Bronchial epithelial cell (primary cell): ENCODE results near the gene ADAD2. TPM values are rescaled to one million over a fixed set of nuclear protein-coding genes. Genes with fewer than 3 reads are reported as not detected.

Source experiments
- DNase-seq: peaks from one replicate; pipeline ENCODE4 v3.0.0-alpha.2; 2010; ENCODE audit warnings: low read depth
- FAIRE-seq: peaks from 2 replicates; lab custom pipeline; 2011; peaks lifted over from hg19 to GRCh38; lab: Jason Lieb, UNC
- H3K27me3 ChIP-seq: 2 replicates; pipeline ENCODE4 v1.5.1; 2011; ENCODE audit warnings: low read length; ENCODE audit not compliant: control insufficient read depth, insufficient read depth
- H3K36me3 ChIP-seq: 2 replicates; pipeline ENCODE4 v1.5.1; 2011; ENCODE audit warnings: low read length; ENCODE audit not compliant: control insufficient read depth, insufficient read depth
- H3K4me3 ChIP-seq: 2 replicates; pipeline ENCODE4 v1.5.1; 2011; ENCODE audit warnings: mild to moderate bottlenecking, low read depth, low read length, control low read depth
- CTCF ChIP-seq: IDR thresholded peaks from 2 replicates; pipeline ENCODE4 v1.5.1; 2011; ENCODE audit warnings: mild to moderate bottlenecking, moderate library complexity, low read length, control low read depth, inconsistent platforms; ENCODE audit not compliant: insufficient read depth, severe bottlenecking
- total RNA-seq: library from RNA; depleted of rRNA; stranded (reverse); fragments of >200 nt; gene quantifications from 2 replicates; pipeline ENCODE4 v1.2.1, GENCODE V29; 2014

ADAD2 gene
- total RNA-seq, 1 donor from 2014 or later, result not detected

DNA sequence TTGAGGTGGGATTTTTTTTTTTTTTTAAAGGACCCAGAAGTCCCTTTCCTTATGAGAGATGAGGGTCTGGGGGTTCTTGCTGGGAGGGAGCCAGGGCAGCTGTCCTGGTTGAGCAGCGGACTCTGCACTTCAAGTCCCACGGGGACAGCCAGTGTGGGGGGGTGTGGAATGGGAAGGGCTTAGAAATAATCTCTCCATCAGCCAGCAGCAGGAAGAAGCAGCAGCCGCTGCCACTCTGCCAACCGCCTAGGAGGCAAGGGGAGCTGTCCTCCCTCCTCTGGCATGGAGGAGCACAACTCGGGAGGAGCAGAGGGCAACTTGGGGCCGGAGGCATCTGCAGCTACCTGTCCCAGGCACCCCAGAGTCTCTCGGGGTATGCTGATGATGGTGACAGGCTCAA, 49.0 kb downstream of the ADAD2 start, which contains the start of gene KCNG4:
Gene KCNG4 (minus strand): TSS at position 104 of the 400 bp plus-strand sequence. CDS start 2,527 bp downstream, outside the sequence.
- Histone ChIP-seq H3K4me3 (no peak within 1 kb of the TSS), H3K27me3 (peaks cover 14% of the 10 kb centered on the region), H3K36me3 (no peaks in the 10 kb centered on the region)
- no peak for TF ChIP-seq CTCF
- FAIRE-seq, result no peak
- no peak for DNase-seq

- no peak overlapping the region for H3K4me3 ChIP-seq
- TF ChIP-seq CTCF, result no peak
- H3K36me3 ChIP-seq, result no peaks in the 10 kb centered on the region
- DNase-seq (no peak), FAIRE-seq (no peak)
- peaks cover 14% of the 10 kb centered on the region for H3K27me3 ChIP-seq
Observed at GRCh38 chr16:84240455-84240854, 49.5 kb downstream of the ADAD2 start.

GRCh38 chr16:84241778-84242177, 50.8 kb downstream of the ADAD2 start:
- TF ChIP-seq CTCF, result no peak
- Histone ChIP-seq H3K27me3 (peaks cover 14% of the 10 kb centered on the region), H3K4me3 (no peak overlapping the region), H3K36me3 (no peaks in the 10 kb centered on the region)
- no peak for FAIRE-seq
- DNase-seq, result no peak

GRCh38 chr16:84242839-84243238, 51.9 kb downstream of the ADAD2 start:
- Histone ChIP-seq H3K4me3 (no peak overlapping the region), H3K36me3 (no peaks in the 10 kb centered on the region), H3K27me3 (peaks cover 14% of the 10 kb centered on the region)
- DNase-seq, result no peak
- FAIRE-seq, result no peak
- no peak for TF ChIP-seq CTCF

DNA sequence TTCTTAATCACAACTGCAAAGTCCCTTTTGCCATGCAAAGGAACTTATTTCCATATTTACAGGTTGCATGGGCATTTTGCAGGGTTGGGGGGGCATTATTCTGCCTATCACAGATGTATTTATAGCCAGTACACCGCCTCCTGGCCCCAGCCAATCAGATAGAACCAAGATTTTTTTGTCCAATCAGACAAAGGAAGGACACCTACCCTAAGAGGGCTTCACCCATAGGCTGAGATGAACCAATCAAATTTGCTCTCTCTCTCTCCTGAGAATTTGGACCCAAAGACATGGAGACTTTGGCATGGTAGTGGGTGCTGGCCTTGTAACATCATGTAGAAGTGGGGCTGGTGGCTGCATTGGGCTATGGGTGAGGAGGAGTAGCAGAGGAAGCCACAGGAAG, 52.8 kb downstream of the ADAD2 start:
- FAIRE-seq, result no peak
- peaks cover 10% of the 10 kb centered on the region for H3K27me3 ChIP-seq
- DNase-seq, result no peak
- TF ChIP-seq CTCF, result no peak
- H3K4me3 ChIP-seq, result no peak overlapping the region
- H3K36me3 ChIP-seq, result no peaks in the 10 kb centered on the region

DNA sequence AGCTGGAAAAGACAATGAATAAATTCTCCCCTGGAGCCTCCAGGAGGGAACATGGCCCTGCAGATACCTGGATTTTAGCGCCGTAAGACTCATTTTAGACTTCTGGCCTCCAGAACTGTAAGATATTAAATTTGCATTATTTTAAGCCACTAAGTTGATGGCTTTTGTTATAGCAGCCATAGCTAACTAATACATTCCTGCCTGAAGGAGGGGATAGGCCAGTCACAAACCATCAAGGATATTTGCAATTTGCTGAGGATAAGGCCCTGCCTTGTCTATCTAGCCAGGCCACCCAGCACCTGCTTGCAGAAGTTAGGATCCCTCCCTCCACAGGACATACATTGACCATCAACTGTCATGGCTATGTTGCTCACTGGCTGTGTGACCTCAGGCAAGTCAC, 53.8 kb downstream of the ADAD2 start:
- FAIRE-seq, result no peak
- H3K36me3 ChIP-seq, result no peaks in the 10 kb centered on the region
- no peak for DNase-seq
- H3K27me3 ChIP-seq, result peaks cover 3% of the 10 kb centered on the region
- no peak overlapping the region for H3K4me3 ChIP-seq
- no peak for TF ChIP-seq CTCF
